Measurements from ENCODE around the gene PSTPIP1.

PSTPIP1 gene

DNA sequence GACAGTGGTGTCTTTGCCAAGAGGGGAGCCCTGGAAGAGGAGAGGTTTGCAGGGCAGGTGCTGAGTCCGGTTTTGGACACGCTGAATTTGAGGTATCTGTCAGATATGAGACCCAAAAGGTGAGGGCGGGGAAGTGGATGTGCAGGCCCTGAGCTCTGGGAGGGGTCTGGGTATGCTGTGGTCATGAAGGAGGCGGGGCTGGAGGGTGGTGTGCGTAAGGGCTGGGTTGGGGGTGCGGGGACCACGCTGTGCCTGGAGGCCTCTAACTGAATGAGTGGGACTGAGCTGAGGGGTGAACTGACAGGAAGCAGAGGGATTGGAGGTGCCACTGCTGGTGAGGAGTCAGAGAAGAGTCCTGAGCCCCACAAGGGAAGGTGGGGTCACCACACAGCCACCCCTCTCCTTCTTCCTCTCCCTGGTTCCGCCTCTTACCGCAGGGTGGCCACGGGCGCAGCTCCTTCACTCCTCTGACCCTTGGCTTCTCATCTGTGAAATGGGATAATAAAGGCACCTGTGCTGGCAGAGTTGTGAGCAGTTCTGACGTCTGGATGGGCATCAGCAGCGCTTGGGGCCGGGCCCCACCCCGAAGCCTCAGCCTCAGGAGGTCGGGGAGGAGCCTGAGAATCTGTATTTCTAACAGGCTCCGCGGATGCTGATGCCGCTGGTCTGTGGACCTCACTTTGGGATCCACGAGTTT lies 28.8 kb downstream of the PSTPIP1 start:
- no peak for TF ChIP-seq POLR2AphosphoS5 (IDR thresholded peaks at IDR 0.05; ENCODE audit: low read depth, low read length)
- TF ChIP-seq, protein P1, sequence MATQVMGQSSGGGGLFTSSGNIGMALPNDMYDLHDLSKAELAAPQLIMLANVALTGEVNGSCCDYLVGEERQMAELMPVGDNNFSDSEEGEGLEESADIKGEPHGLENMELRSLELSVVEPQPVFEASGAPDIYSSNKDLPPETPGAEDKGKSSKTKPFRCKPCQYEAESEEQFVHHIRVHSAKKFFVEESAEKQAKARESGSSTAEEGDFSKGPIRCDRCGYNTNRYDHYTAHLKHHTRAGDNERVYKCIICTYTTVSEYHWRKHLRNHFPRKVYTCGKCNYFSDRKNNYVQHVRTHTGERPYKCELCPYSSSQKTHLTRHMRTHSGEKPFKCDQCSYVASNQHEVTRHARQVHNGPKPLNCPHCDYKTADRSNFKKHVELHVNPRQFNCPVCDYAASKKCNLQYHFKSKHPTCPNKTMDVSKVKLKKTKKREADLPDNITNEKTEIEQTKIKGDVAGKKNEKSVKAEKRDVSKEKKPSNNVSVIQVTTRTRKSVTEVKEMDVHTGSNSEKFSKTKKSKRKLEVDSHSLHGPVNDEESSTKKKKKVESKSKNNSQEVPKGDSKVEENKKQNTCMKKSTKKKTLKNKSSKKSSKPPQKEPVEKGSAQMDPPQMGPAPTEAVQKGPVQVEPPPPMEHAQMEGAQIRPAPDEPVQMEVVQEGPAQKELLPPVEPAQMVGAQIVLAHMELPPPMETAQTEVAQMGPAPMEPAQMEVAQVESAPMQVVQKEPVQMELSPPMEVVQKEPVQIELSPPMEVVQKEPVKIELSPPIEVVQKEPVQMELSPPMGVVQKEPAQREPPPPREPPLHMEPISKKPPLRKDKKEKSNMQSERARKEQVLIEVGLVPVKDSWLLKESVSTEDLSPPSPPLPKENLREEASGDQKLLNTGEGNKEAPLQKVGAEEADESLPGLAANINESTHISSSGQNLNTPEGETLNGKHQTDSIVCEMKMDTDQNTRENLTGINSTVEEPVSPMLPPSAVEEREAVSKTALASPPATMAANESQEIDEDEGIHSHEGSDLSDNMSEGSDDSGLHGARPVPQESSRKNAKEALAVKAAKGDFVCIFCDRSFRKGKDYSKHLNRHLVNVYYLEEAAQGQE (IDR thresholded peaks at IDR 0.05; ENCODE audit: insufficient read depth in 1 of 2, low read depth in 2 of 2, low read length in 2 of 2) = no peak
- TF ChIP-seq FOXP2 (optimal IDR thresholded peaks at IDR 0.05; ENCODE audit: borderline replicate concordance, extremely low read depth, extremely low read length, insufficient read depth) = no peak
- no peak for TF ChIP-seq TAF1 (IDR thresholded peaks at IDR 0.05; ENCODE audit: borderline replicate concordance, insufficient read depth, low read length)
- no peak for TF ChIP-seq SIN3A (IDR thresholded peaks at IDR 0.05; ENCODE audit: borderline replicate concordance, insufficient read depth, low read length)

DNA sequence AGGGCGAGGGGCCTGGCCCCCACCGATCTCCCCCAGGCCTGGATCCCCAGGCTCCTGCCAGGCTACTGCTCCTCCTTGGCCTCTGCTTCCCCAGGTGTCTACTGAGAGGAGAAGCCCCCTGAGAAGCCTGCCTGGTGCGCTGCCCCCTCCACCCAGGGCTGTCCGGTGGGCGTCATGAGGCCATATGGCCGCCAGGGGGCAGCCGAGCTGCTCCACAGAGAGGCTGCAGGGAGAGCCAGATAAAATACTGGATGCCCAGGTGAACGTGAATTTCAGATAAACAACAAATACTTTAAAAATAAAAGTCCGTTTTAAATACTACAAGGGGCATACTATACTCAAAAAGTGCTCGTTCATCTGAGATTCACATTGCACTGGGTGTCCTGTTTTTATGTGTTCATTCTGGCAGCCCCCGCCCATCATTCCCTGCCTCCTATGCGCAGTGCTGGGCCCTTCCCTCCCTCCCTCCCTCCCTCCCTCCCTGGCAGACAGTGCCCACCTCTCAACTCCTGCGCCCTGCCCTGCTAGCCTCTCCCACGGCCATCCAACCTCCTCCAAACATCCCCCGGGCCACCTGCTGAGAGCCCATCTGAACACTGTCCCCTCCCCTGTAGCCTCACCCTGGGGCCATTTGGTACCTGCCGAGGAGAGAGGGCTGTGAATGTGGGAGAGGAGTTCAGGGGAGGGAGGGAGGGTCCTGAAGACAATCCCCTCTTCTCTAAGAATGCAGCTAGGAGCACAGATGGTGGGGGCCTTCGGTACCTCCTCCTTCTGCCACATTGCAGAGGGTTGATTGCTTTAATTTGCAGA lies 29.6 kb downstream of the PSTPIP1 start:
- TF ChIP-seq, protein P1 (IDR thresholded peaks at IDR 0.05; ENCODE audit: insufficient read depth in 1 of 2, low read depth in 2 of 2, low read length in 2 of 2) = no peak
- TF ChIP-seq FOXP2 (optimal IDR thresholded peaks at IDR 0.05; ENCODE audit: borderline replicate concordance, extremely low read depth, extremely low read length, insufficient read depth) (no peak), SIN3A (IDR thresholded peaks at IDR 0.05; ENCODE audit: borderline replicate concordance, insufficient read depth, low read length) (no peak), POLR2AphosphoS5 (IDR thresholded peaks at IDR 0.05; ENCODE audit: low read depth, low read length) (no peak), TAF1 (IDR thresholded peaks at IDR 0.05; ENCODE audit: borderline replicate concordance, insufficient read depth, low read length) (no peak)

DNA sequence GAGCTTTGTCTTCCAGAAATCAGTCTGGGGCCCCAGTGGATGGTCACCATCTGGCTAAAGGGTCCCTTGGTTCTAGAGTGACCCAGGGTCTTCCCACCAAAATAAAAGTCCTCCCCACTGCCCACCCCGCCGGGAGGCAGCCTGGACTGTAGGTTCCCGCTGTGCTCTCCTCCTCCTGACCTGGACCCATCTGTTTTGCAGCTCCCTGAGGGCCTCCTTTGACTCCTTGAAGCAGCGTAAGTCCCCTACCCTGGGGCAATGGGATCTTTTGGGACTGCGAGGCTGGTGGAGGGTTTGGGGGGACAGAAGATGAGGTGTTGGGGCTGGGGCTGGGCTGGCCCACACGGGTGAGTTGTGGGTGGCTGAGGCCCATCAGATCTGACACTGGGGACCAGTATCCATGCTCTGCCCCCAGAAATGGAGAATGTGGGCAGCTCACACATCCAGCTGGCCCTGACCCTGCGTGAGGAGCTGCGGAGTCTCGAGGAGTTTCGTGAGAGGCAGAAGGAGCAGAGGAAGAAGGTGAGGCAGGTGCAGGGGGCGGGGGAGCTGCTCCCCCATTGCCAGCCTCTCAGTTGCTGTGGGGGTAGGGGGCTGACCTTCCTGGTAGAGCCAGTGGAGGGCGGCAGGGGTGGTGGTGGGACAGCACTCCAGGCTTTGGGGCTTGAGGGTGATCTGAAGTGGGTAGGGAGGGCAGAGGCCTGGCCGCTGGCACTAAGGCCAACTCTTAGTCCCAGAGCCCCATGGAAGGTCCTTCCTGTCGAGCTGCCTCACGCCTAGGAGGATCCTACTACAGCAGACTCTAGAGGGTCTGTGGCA lies 30.4 kb downstream of the PSTPIP1 start:
- no peak for TF ChIP-seq FOXP2 (optimal IDR thresholded peaks at IDR 0.05; ENCODE audit: borderline replicate concordance, extremely low read depth, extremely low read length, insufficient read depth)
- TF ChIP-seq, protein P1 (IDR thresholded peaks at IDR 0.05; ENCODE audit: insufficient read depth in 1 of 2, low read depth in 2 of 2, low read length in 2 of 2) = no peak
- TF ChIP-seq POLR2AphosphoS5 (IDR thresholded peaks at IDR 0.05; ENCODE audit: low read depth, low read length) = no peak
- no peak for TF ChIP-seq SIN3A (IDR thresholded peaks at IDR 0.05; ENCODE audit: borderline replicate concordance, insufficient read depth, low read length)
- no peak for TF ChIP-seq TAF1 (IDR thresholded peaks at IDR 0.05; ENCODE audit: borderline replicate concordance, insufficient read depth, low read length)

DNA sequence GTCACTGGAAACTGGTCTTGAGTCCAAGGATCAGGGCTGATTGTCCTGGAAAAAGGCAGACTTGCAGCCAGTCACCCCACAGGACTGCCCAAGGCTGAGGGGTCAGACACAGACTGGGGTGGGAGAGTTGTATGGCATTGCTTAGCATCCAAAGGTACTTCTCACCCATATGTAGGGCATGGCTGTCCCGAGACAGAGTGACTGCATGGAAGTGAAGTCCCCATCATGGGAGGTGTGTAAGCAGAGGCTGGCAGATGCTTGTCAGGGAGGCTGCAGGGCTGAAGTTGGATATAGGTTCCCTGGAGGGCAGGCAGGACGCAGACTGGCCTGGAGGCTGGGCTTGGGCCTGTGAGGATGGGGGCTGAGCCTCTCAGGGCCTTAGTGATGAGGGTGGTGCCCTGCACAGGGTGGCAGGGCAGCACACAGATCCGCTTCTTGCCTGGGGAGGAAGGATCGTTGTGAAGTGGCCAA lies 31.1 kb downstream of the PSTPIP1 start:
- TF ChIP-seq SIN3A (IDR thresholded peaks at IDR 0.05; ENCODE audit: borderline replicate concordance, insufficient read depth, low read length) = no peak

DNA sequence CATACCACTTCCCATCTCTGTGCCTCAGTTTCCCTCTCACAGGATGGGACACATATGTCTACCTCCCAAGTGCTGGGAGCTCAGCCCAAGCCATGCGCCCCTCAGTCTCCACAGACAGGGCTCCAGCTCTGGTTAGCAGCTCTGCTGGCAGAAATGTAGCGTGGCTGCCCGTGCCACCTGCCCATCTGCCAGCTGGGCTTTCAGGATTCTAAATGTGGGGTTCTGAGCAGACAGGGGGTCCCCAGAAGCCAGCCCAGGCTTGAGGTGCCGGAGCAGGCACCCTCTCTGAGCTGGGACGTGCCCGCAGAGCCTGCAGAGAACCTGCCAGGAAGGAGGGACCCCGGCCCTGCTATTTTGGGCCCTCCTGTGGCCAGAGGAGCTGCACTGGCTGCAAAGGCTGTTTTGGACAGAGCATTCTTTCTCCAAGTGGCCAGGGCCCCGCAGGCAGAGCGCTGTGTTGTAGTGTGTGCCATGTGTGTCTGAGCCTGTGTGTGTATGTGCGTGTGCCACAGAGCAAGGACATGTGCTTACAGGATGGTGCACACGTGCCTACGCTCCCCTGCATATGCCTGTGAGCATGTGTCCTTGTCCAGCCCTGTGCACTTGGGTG lies 31.7 kb downstream of the PSTPIP1 start:
- TF ChIP-seq TAF1 (IDR thresholded peaks at IDR 0.05; ENCODE audit: borderline replicate concordance, insufficient read depth, low read length) (no peak), POLR2AphosphoS5 (IDR thresholded peaks at IDR 0.05; ENCODE audit: low read depth, low read length) (no peak), SIN3A (IDR thresholded peaks at IDR 0.05; ENCODE audit: borderline replicate concordance, insufficient read depth, low read length) (no peak), FOXP2 (optimal IDR thresholded peaks at IDR 0.05; ENCODE audit: borderline replicate concordance, extremely low read depth, extremely low read length, insufficient read depth) (no peak)
- TF ChIP-seq, protein P1 (IDR thresholded peaks at IDR 0.05; ENCODE audit: insufficient read depth in 1 of 2, low read depth in 2 of 2, low read length in 2 of 2) = no peak
